HG03442 (cell line): ENCODE measurements around the gene C1QTNF8.

Experiments
- ATAC-seq: cut with Tn5 transposase; IDR thresholded peaks from one replicate; pipeline ENCODE4 v1.9.1; 2021; ENCODE audit warnings: mild to moderate bottlenecking, moderate library complexity; ENCODE audit not compliant: unreplicated experiment

C1QTNF8 gene

DNA sequence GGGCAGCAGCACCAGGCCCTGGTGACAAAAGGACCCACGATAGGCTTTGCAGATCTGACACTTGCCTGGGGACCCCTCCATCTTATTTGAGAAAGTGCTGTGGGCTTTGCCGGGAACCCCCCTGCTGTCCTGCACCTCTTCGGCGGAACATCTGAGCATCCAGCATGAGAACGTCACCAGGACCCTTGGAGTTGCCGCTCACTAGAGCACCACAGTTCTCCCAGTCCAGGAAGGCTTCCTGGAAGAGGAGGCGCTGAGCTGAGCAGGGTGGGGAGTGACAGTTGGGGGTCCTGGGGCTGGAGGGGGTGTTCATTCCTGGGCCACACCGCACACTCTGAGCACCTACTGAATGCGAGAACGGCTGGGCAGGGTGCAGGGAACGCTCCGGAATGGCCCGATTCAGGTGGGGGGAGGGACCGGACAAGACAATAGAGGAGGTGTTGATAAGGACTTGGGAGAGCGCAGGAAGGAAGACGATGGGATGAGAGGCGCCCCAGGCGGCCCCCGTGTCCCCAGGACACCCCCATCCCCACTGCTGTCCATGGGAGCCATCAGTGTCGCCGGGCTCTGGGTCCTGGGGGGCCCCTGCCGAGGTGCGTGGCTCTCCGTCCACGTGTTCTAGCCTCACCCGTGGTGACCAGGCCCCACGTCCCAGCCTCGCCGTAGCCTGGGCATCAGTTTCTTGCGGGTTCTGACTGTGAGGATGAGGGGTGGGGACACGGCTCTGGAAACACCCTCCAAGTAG lies 32.1 kb upstream of the C1QTNF8 start:
- ATAC-seq, result no peak

DNA sequence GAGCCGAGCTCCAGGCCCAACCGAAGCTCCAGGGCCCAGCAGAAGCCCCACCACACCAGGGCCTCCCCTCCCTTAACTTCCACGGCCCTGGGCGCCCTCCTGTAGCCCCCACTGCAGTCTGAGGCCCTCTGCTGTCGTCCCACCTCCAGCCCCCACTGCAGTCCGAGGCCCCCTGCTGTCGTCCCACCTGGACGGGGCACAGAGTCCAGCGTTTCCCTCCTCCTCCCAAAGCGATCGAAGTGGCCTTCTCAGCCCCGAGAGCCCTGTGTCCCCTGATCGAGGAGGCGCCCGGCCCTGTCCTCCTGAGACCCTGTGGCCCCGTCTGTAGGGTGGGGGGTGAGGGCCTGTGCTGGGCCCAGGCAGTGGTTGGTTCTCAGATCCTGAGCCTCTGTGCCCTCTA lies 31.1 kb upstream of the C1QTNF8 start:
- ATAC-seq, result no peak

DNA sequence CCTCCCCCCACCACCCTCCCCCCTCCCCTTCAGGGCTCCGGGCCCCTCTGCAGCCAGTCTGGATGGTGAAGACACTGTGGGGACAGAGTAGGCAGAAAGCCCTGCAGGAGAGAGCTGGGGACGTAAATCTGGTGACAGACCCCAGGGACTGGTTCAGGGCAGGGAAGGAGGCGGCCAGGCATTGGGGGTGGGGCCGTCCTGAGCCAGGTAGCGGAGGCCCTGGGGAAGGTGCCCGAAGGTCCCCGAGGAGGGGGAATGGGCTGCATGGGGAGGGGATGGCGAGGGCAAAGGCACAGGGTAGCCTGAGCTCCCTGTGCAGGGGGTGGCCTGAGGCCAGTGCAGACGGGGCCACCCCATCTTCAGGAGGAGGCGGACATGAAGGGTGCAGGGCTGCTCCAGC lies 30.5 kb upstream of the C1QTNF8 start:
- no peak for ATAC-seq

DNA sequence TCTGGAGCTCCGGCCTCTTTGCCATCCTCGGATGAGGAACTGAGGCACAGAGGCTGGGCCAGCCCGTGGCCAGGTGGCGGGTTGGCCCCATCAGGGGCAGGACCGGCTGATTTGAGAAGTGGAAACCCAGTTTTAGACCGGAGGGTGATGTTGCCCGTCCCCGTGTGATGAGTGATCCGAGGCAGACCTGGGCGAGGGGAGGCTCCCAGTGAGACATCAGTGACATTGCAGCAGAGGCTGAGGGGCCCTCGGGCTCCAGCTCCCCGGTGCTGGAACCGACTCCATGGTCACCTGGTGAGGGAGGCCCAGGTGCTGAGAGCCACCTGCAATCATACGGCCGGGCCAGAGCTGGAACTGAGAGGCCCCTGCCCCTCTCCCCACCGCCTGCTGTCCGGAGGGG lies 30.0 kb upstream of the C1QTNF8 start:
- no peak for ATAC-seq

DNA sequence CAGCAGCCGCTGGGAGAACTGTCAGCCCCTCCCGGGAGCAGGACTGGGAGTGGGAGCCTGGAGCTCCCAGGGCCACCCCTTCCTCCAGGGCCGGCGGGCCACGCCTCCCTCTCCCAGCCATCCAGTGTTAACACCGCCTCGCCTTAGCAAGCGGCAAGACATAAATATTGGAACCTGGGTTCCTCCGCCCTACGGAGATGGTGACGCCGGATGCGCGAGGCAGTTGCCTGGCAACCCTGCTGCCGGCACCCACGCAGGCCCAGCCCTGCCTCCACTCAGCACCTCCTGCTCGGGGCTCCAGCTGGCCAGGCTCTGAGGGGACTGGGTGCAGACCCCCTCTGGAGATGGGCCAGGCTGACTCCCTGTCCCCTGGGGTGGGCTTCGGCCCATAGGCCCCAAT lies 29.4 kb upstream of the C1QTNF8 start:
- no peak for ATAC-seq

DNA sequence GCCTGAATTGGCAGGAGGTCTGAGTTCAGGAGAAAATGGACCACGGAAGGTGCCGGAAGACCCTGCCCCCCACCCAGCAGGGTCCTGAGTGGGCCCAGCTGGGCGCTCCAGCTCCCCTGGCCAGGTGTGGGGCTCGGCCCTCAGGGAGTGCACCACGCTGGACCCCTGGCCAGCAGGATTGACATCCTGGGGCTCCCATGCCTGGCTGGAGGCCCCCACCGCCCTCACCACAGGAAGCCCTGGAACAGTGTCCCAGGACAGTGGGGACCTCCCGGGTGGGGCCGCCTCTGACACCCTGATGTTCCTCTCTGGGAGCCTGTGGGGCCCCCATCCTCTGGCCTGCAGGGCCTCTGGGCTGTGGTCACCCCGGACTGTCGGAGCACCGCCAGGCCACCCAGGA lies 28.8 kb upstream of the C1QTNF8 start:
- ATAC-seq, result no peak

DNA sequence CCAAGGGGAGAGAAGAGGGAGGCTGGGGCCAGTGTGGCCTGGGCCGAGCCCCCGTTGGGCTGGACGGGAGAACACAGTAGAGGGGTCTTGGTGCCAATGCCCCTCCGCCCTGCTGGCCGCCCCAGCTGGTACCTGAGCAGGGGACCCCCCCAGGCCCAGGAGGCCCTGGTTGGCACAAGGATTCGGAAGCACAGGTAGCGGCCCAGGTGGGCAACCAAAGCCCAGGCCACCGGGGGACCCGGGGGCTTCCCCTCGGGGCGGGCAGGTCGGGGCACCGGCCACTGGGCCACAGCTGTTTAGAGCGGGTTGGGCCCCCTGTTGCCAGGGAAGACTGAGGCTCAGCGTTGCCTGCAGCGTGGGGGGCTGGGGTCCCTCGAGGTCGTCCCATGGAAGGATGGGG lies 28.2 kb upstream of the C1QTNF8 start:
- no peak for ATAC-seq

DNA sequence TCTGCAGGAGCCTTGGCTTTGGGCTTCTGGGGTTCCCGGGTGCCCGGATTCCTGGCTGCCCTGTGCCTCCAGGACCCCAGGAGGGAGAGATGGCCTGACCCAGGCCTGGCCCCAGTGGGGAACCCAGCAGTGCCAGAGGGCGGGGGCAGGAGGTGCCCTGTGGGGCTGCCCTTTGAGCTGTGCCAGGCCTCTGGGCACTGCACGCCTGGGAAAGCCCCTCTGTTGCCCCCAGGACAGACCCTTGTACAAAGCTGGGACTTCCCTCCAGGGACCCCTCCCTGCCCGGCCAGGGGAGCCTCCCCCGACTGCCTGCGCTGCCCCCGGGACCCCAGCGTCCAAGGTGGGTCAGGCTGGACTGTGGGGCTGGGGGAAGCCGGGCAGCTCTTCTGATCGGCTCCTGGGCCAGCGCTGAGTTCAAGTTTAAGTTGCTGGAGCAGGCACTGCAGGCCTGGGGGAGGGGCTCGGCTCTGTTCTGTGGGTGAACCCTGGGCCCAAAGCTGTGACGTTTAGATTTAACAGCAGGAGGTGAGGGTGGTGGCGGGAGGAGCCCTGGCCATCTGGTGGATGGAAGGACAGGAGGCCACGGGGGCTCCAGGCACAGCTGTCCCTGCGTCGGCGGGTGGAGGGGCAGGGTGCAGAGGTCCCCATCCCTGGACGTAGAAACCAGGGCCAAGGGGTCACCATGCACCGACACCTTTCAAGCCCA lies 27.6 kb upstream of the C1QTNF8 start:
- ATAC-seq, result no peak

DNA sequence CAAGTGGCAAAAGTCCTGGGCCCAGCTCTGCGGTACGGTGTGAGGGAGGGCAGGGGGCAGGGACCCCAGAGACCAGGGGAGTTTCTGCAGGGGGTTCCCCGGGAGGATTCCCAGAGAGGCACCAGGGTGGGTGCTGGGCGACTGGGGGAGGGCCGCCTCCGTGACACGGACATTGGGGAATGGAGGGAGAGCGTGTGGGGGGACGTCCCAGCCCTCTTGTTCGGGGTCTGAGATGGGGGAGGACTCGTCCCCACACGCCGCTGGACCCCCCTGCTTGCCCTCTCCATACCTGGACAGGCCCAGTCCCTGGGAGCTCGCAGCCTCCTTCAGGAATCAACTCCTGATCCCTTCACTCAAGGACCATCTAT lies 26.3 kb upstream of the C1QTNF8 start:
- ATAC-seq, result no peak

DNA sequence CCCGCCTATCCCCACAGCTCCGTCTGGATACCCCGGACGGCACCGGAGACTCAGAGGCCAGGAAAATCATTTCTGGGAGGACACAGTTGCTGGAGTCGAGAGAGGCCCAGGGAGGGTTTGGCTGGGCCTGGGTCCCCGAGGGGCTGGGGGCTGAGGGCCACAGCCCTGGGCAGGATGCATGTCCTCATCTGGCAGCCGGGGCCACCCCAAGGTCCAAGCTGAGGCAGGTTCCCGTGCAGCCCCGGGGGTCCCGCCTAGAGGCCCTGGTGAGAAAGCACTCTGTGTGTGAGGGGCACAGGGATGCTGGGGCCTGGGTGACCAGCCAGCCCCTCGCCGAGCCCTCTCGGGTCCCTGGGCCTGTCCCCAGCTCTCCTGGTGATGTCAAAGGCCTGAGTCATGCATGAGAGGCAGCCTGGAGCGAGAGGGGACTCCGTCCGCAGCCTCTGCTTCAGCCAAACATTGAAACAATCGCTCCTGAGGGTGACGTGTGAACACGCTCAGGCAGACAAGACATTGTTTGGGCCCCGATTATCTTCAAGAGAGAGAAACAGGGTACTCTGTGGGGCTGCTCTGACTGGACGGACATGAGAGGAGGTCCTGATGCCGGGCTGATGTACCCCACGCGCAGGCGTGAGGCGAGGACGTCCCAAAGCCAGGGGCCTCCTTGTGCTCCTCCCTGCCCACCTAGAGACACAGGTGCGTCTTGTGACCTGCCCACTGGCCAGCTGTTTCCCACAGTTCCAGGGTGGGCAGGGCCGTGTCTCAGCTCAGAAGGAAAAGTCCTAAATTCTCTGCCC lies 25.8 kb upstream of the C1QTNF8 start:
- ATAC-seq, result no peak

DNA sequence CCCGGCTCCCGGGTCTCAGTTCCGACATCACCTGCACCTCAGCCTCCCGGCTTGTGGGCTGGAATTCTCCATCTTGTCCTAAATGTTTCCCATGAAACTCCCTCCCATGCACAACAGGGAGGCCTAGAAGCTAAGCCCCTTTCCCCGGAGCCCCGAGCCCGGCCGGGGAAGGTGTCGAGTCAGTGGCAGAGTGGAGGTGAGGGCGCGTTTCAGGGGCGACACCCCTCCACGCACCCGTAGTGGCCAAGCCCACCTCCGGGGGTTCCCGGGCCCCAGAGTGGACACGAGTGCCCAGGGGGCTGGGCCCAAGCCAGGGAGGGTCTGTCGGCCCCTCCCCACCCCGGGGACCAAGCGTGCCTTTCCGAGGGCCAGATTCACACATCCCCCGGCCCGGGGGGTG lies 25.0 kb upstream of the C1QTNF8 start:
- no peak for ATAC-seq

DNA sequence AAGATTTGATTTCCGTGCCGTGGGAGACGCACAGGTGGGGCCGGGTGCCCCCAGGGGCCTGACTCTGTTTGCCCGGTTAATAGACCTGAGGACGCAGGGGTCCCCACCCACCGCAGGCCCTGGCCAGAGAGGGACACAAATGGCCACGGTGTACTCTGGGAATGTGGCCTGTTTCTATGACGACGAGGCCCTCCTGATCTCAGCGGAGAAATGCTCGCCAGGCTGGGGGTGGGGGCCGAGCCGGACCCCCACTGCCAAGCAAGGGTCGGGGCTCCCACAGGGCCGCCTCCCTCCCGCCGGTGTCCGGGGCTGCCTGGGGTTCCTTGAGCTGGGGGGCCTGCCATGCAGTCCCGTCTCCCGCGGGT lies 24.5 kb upstream of the C1QTNF8 start:
- no peak for ATAC-seq

DNA sequence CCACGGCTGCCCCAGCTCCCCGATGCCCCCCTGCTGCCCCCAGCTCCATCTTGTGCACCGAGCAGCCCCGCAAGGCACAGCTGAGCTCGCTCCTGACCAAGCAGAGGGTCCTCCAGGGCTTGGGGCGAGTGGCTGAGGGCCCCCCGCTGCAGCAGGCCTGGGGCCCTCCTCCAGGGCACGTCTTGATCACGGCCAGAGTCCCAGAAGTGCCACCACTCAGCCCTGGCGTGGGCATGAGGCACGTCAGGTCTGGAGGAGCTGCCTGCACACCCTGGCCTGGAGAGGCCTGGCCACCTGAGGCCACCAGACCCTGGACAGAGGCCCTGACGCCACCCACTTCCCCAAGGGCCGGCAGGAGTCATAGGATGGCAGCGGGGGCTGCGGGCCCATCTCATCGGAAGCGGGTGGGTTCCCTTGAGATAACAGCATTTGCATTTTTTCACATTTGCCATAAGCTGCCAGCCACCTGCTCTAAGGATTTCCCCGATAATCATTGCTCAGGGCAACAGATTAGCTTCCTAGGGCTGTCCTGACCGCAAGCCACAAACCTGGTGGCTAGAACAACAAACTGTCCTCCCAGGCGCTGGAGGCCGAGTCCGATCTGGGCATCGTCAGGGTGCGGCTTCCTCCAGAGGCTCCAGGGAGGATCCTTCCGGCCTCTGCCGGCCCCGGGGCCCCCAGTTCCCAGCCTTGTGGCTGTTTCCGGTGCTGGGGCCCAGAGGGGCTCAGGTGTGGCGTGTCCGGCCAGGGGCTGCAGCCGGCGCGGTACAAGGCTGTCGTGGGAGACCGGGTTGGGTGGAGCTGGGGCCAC lies 23.9 kb upstream of the C1QTNF8 start:
- no peak for ATAC-seq

DNA sequence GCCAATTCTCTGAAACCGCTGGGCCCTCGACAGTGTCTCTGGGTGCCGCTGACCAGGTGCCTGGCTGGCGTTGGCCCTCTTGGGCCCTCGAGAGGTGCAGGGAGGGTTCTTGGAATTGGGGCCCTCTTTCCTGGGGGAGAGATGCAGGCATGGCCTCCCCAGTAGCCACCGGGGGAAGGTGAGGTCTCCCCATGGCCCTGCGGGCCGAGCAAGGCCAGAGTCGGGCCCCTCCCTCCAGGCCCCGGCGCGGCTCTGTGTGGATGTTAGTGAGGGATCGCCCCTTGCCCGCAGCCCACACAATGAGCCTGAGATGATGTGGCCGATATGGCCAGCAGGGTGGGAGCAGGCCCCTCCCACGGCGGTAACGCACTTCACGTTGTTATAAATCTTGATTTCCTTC lies 23.1 kb upstream of the C1QTNF8 start:
- ATAC-seq, result no peak

DNA sequence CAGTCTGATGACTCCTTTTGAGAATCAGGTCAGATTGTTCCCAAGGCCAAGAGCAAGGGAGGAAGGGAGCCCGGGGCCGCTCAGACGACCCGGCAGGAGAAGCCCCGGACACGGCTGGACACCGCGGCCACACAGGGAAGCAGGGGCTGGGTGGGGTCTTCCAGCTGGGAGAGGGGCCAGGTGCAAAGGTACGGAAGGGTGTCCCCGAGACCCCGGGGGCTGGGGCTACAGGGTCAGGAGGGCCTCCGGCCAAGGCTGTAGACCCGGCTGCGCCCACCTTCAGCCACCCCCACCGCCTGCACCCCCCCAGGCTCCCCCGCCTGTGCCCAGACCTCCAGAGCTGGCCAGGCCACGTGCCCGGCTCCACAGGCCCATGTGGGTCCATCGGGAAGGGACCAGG lies 21.9 kb upstream of the C1QTNF8 start:
- no peak for ATAC-seq

DNA sequence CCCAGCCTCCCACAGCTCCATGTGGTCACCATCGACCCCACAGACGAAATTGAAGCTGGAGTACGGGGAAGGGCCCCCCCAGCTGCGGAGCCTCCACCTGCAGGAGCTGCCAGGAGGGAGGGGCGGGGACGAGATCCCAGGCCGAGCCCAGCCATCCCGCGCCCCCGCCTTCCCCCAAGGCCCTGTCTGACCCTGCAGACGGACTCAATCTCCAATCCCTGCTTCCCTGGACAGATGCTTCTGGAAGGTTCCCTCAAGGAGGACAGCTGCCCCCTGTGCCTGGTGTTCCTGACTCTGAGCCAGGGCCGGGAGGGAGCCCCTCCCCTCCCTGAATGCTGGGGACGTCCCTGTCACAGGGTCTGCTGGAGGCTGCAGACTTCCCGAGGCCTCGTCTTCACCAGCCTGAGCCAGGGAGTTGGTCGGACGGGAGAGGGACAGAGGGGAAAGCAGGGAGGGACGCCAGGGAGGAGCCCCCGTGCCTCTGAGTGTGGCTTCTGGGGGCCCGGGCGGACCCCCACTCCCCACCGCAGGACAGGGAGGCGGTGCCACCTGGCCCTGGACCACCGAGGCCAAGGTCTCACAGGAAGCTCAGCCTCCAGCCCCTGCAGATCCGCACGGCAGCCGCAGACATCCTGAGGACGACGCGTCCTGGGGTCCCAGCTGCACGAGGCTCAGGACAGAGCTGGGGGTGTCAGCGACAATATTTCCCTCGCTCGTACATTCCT lies 21.3 kb upstream of the C1QTNF8 start:
- no peak for ATAC-seq

DNA sequence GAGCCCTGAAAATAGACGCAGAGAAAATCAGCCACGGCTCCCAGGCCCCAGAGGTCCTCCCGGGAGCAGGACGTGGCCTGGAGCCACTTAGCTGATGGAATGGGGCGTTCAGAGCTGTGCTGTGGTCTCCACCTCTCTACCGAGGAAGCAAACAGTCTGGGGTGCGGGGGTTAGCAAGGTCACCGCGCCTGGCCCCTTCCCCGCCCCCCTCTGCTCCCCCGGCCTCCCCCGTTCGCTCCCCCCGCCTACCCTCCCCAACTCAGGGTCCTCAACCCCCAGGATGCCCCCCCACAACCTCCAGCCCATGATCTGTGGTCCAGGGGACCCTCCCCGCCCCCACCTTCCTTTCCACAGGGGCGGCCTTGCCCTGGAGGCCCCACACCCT lies 20.6 kb upstream of the C1QTNF8 start:
- no peak for ATAC-seq

DNA sequence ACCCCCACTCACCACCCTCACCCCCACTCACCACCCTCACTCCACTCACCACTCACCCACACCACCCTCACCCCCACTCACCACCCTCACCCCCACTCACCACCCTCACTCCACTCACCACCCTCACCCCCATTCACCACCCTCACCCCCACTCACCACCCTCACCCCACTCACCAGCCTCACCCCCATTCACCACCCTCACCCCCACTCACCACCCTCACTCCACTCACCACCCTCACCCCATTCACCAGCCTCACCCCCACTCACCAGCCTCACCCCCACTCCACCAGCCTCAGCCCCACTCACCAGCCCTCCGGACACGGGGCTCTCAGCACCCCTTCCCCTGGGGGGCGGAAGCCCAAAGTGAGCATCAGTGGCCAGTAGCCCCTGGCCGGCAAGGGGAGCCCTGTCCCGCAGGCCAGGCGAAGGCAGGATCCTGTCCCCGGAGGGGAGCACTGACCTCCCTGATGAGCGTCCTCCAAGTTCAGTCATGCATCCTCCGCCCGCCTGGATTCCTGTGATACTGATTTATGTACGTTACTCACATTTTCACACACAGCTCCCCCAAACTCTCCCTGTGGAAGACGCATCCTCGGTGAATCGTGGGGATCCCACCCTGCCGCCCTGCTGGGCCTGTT lies 18.0 kb upstream of the C1QTNF8 start:
- no peak for ATAC-seq

DNA sequence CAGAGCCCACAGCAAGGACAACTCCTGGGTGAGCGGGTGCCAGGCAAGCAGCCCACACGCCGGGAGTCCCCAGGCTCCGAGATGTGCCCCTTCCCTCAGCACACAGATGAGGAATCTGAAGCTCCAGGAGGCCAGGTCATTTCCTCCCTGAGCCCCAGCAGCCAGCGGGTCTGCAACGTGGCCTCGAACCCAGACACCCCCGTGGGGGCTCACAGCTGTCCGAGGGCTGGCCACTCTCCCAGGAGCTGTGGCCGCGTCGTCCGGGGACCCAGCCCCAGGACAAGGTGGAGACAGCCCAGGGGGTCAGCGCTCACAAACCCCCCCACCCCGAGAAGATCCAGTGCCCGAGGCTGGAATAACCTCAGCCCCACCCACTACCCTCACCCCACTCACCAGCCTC lies 17.4 kb upstream of the C1QTNF8 start:
- no peak for ATAC-seq

DNA sequence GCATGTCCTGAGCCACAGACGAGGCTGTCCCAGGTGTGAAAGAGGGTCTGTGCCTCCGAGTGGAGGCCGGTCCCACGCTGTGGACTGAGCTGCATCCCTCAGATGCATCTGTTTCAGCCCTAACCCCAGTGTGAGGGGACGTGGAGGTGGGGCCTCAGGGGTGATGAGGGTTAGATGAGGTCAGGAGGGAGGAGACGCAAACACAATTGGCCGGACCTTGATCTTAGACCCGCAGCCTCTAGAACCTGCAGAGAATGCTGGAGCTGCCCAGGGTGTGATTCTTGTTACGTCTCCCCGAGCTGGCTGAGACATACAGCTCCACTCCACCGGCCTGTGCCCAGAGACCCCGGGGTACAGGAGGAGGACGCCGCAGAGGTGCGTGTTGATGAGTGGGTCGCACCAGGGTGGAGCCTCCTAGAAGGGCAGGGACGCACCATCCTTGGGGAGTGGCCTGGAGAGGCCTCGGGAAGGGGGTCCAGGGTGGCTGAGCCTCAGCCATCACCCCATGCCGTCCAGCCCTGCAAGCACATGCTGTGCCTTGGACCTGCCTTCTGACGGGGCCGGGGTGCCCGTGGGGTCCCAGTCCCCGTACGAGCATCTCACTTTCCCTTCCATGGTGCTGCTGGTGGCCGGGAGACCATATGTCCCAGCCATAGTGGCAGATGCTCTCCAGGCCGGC lies 16.6 kb upstream of the C1QTNF8 start:
- no peak for ATAC-seq
